Testis (tissue), 2 donors: ENCODE results near the gene SH3PXD2B.

Experiments
- POLR2A ChIP-seq: fragments of 450-650 bp; IDR thresholded peaks from one replicate; pipeline ENCODE4 v1.6.1; 2017; ENCODE audit warnings: antibody characterized with exemption, mild to moderate bottlenecking, moderate library complexity
- TF ChIP-seq, protein P1 (sequence below), 3 experiments: fragments of 450-650 bp in 2 of 3; fragments of 200-600 bp in 1 of 3; sonication (generic) in 1 of 3; IDR thresholded peaks; one replicate each; pipeline ENCODE4 v1.5.1; 2016 to 2019; ENCODE audit warnings: antibody characterized with exemption in 3 of 3, mild to moderate bottlenecking in 2 of 3, moderate library complexity in 1 of 3

DNA sequence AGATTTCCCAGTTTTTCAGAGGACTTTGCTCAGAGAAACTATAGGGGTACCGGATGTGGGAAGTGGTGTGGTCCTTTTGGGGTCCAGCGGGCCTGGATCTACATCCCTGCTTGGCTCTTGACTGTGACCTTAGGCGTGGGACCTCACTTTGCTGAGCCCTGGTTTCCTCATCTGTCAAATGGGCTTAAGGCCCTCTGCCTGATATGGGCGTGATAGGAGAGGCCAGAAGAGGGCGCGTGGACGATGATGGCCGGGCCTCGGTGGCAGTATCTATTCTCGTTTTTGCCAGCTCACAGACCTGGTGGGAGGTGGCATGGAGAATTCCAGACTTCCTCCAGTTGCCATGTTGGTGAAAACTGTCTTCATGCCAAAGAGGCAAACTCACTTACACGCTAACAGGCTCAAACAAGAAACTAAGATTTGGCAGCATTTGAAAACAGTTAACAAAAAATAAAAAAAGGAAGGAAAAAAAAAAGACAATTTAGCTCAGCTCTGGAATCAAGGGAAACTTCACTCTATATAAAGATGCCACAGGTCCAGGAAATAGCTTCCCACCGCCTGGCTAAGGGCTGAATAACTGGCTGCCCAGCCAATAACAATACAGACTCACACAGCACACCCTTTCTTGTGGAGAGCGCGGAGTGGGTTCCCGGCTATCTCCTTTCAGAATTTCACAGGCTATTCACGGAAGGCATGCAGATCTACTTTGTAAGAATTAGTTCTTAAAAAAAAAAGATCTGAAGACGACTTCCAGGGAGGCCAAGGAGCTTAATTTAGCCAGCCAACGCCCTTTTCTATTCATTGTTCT is 1.7 kb downstream of the SH3PXD2B start:
- no peak for TF ChIP-seq POLR2A
- TF ChIP-seq, protein P1, sequence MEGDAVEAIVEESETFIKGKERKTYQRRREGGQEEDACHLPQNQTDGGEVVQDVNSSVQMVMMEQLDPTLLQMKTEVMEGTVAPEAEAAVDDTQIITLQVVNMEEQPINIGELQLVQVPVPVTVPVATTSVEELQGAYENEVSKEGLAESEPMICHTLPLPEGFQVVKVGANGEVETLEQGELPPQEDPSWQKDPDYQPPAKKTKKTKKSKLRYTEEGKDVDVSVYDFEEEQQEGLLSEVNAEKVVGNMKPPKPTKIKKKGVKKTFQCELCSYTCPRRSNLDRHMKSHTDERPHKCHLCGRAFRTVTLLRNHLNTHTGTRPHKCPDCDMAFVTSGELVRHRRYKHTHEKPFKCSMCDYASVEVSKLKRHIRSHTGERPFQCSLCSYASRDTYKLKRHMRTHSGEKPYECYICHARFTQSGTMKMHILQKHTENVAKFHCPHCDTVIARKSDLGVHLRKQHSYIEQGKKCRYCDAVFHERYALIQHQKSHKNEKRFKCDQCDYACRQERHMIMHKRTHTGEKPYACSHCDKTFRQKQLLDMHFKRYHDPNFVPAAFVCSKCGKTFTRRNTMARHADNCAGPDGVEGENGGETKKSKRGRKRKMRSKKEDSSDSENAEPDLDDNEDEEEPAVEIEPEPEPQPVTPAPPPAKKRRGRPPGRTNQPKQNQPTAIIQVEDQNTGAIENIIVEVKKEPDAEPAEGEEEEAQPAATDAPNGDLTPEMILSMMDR (IDR thresholded peaks at IDR 0.05) = no peak
